Stimulated activated effector memory CD8-positive, alpha-beta T cell treated with anti-CD3 and anti-CD28 coated beads, Interleukin-12 subunit alpha, Interleukin-12 subunit beta, amount 100 ng/mL, for 72 hours (primary cell): ENCODE measurements around the gene TP63.

Experiments used
- ATAC-seq: fragments of 150-1000 bp; cut with Tn5 transposase; 2 replicates; pipeline ENCODE4 v1.10.0; 2021
- DNase-seq, 2 donors: peaks; one replicate each; pipeline ENCODE4 v3.0.0; 2021 to 2022; ENCODE audit warnings: low spot score in 2 of 2
- H3K27ac Mint-ChIP-seq: one replicate; pipeline ENCODE4 v1.8.0; 2022; ENCODE audit warnings: mild to moderate bottlenecking, mixed read lengths
- H3K36me3 Mint-ChIP-seq: one replicate; pipeline ENCODE4 v1.8.0; 2022; ENCODE audit warnings: mild to moderate bottlenecking, mixed read lengths
- H3K4me1 Mint-ChIP-seq: one replicate; pipeline ENCODE4 v1.8.0; 2022; ENCODE audit warnings: mixed read lengths
- H3K4me3 Mint-ChIP-seq: one replicate; pipeline ENCODE4 v1.8.0; 2022; ENCODE audit warnings: mild to moderate bottlenecking, mixed read lengths
- H3K9me3 Mint-ChIP-seq: one replicate; pipeline ENCODE4 v1.8.0; 2022; ENCODE audit warnings: mixed read lengths

TP63 gene

GRCh38 chr3:189927975-189928895 lies 297.0 kb downstream of the TP63 start:
- H3K9me3 Mint-ChIP-seq: no peaks in the 10 kb centered on the region
- H3K4me3 Mint-ChIP-seq: no peak overlapping the region
- H3K27ac Mint-ChIP-seq: no peak overlapping the region
- DNase-seq: no peak
- H3K4me1 Mint-ChIP-seq: peaks cover 13% of the 10 kb centered on the region
- H3K36me3 Mint-ChIP-seq: no peaks in the 10 kb centered on the region
- ATAC-seq: peak; percentile 96

DNA sequence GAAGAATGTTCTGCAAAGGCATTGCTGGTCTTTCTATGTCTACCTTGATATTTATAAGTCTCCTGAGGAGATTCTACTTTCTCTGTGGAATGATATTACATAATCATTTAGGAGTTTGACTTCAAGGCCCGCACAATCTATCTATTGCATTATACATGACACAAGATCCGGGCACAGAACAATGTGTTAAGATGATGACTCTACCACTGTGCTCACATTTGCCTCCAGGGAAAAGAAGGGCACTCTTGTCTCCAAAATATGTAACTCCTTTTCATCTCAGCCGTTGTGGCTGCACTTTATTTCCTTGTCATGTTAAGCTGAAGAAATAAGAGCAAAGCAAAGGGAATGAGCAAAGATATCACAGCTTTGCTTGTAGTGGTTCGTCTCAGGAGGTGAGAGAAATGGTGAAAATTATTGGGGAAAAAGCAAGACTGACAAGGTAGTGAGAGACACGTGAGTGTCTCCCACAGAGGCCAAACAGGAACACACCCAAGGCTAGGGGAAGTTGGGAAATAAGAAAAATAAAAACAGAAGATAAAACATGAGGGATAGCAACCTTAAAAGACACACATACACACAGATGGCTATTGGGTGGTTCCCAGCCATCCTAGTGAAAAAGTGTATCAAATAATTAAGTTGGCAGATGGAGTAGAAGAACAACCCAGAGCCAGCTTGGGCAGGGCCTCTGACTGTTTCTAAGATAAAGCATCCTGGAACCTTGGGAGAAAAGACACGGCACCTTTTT lies 305.2 kb downstream of the TP63 start:
- ATAC-seq: no peak
- H3K27ac Mint-ChIP-seq: no peak overlapping the region
- no peak overlapping the region for H3K4me3 Mint-ChIP-seq
- no peaks in the 10 kb centered on the region for H3K36me3 Mint-ChIP-seq
- no peak for DNase-seq
- no peaks in the 10 kb centered on the region for H3K9me3 Mint-ChIP-seq
- no peaks in the 10 kb centered on the region for H3K4me1 Mint-ChIP-seq

DNA sequence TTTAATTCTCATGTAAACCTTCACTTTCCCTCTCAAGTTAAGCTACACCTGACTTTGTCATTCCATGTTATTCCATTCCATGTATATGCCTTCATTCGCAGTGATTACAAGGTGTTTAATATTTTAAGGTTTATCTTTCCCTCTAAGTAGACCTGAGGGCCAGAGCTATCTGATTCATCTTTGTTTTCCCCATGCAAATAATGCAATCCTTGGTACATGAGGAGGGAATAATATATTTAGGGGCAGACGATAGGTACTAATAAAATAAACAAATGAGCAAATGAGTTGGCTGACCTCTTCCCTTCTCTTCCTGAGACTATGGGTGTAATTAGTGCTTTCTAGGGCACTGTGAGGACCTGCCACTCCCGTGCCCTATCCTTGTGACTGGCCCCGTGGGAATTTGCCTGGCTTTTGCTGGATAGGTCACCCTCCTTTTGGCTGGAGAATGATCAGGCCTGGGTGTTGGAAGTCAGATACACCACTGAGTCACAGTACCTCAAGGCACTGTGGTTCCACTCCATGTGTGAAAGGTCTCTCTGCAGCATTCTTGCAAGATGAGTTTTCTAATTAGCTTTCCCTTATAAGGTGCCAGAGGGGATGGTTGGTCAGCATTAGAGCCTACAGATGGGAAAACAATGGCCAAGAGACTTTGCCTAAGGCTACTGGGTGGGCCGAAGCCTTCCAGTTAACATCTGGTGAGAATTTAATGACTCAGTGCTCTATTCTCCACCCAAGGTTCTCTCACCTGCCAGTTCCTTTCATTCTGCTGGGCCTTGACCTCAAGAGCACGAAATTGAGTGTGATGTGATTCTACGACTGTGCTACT lies 306.3 kb downstream of the TP63 start:
- ATAC-seq (no peak), DNase-seq (no peak)
- Mint-ChIP-seq H3K4me3 (no peak overlapping the region), H3K36me3 (no peaks in the 10 kb centered on the region), H3K9me3 (no peaks in the 10 kb centered on the region), H3K4me1 (no peaks in the 10 kb centered on the region), H3K27ac (no peak overlapping the region)

DNA sequence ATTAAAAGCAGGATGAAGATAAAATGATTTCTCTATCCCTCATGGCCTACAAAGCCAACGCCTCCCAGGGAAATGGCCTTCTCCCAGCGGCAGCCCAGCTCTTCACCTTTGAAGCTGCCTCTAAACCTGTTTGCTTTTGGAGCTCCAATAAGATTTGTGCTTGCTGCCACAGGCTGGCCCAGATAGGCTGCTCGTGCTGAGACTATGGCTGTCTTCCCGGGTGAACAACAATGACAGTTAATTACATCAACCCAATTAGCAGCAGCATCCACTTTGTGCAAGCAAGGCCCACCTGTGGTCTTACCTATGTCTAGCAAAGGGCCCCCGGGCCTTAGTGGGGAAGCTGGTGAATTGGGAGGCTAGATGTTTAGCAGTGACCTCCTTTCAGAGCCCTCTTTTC lies 309.9 kb downstream of the TP63 start:
- Mint-ChIP-seq H3K27ac (no peak overlapping the region), H3K9me3 (no peaks in the 10 kb centered on the region), H3K36me3 (no peaks in the 10 kb centered on the region), H3K4me3 (no peak overlapping the region), H3K4me1 (no peaks in the 10 kb centered on the region)
- DNase-seq: no peak
- ATAC-seq: no peak

DNA sequence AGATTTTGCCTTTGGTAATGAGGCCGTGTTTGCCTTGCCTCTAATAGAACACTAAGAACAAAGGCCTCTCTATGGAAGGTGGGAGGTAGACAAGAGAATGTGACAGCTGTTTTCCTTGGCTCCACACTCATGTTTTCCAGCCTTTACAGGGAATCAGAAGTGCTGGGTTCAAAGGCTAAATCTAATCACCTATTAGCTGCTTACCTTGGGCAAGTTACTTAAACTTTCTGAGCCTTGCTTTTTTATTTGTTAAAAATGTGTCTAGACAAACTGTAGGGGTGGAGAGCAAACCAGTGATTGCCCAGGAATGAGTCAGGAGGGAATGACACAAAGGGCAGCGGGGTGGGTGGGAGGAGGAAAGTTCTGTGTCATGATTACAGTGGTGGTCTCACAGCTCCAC lies 310.5 kb downstream of the TP63 start:
- no peak overlapping the region for H3K4me3 Mint-ChIP-seq
- no peaks in the 10 kb centered on the region for H3K9me3 Mint-ChIP-seq
- DNase-seq (no peak), ATAC-seq (peak; percentile 54)
- no peaks in the 10 kb centered on the region for H3K4me1 Mint-ChIP-seq
- no peak overlapping the region for H3K27ac Mint-ChIP-seq
- H3K36me3 Mint-ChIP-seq: no peaks in the 10 kb centered on the region

DNA sequence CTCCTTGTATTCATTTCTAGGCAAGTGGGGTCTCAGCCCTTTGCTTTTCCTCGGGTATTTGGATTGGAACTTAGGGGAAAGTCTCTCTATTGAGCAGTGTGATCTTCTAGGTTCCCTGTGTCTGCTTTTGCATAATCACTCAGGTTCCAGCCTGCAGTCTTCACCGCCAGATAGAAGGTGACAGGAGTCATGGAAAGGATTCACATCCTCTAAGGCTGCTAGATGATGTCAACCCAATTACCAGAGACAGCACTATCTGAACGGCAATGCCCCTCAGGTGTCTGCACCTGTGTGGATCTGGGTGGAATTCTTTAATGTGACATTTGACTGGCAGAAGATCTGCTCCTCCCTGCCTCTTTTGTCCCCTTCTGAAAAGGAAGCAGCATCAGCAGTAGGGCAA lies 311.8 kb downstream of the TP63 start:
- H3K36me3 Mint-ChIP-seq: no peaks in the 10 kb centered on the region
- H3K4me1 Mint-ChIP-seq: no peaks in the 10 kb centered on the region
- H3K9me3 Mint-ChIP-seq: no peaks in the 10 kb centered on the region
- ATAC-seq (no peak), DNase-seq (no peak)
- H3K27ac Mint-ChIP-seq: no peak overlapping the region
- H3K4me3 Mint-ChIP-seq: no peak overlapping the region

- Mint-ChIP-seq H3K36me3 (no peaks in the 10 kb centered on the region), H3K4me1 (peaks cover 5% of the 10 kb centered on the region), H3K4me3 (no peak overlapping the region), H3K9me3 (no peaks in the 10 kb centered on the region), H3K27ac (no peak overlapping the region)
- ATAC-seq (peak; percentile 43), DNase-seq (no peak)
These were observed 313.3 kb downstream of the TP63 start for GRCh38 chr3:189944285-189945145.

DNA sequence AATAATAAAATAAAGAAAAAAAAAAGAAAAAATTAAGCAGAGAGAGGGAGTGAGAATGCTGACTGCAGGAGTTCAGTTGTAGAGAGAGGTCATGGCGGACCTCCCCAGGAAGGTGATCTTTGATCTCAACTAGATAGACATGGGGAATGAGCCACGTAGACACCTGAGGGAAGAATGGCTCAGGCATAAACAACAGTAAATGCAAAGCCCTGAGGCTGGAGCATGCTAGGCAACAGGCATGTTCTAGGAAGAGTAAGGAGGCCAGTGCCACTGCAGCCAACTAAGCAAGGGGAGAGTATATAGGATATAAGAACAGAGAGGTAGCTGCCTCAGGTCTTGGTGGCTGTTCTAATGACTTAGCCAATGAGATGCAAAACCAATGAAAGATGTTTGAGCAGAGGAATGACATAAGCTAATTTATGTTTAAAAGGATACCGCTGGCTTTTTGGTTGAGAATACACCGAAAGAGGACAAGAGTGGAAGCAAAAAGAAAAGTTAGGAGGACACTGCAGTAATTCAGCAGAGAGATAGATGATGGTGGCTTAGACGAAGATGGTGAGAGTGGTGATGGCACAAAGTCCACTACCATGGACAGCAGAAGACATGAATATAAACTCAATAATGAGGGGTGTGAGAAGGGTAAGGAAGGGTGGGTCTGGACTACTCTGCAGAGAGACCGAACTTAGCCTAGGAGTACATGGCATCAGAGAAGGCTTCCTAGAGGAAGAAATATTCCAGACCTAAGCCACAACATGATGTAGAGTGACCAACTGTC lies 314.9 kb downstream of the TP63 start:
- Mint-ChIP-seq H3K36me3 (no peaks in the 10 kb centered on the region), H3K4me3 (no peak overlapping the region), H3K9me3 (no peaks in the 10 kb centered on the region), H3K4me1 (peaks cover 5% of the 10 kb centered on the region), H3K27ac (no peak overlapping the region)
- no peak for ATAC-seq
- no peak for DNase-seq
